GM12875 (cell line): ENCODE data around the gene AOX1.

Experiments used
- H3K4me3 ChIP-seq: one replicate; pipeline ENCODE4 v1.5.1; 2011; ENCODE audit warnings: low read depth, low read length, control low read depth
- CTCF ChIP-seq: IDR thresholded peaks from 2 replicates; pipeline ENCODE4 v1.5.1; 2011; ENCODE audit warnings: low read depth, mild to moderate bottlenecking, control low read depth, inconsistent platforms, low read length, moderate library complexity, borderline replicate concordance; ENCODE audit not compliant: insufficient read depth

AOX1 gene

DNA sequence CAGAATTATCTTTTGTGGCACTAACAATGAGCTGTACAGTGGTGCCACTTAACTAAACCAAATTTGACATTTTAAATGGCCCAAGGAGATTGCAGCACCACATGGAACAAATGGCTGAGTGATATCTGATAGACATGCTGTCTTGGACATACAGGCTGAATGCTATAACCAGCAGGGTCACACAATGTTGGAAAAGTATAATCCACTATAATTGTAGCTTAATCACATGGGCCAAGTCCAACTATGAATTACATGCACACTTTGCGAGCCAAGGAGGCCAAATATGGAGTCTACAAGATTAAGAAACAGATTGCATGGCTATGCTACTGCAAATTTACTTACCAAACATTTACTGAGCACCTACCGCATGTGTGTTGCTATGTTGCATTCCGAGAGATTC, 69.0 kb downstream of the AOX1 start:
- no peak overlapping the region for H3K4me3 ChIP-seq
- no peak for TF ChIP-seq CTCF

- H3K4me3 ChIP-seq: no peak overlapping the region
- no peak for TF ChIP-seq CTCF
Observed at GRCh38 chr2:200655918-200656580, 70.2 kb downstream of the AOX1 start.

GRCh38 chr2:200658278-200658864, 72.6 kb downstream of the AOX1 start:
- no peak for TF ChIP-seq CTCF
- H3K4me3 ChIP-seq: no peak overlapping the region

GRCh38 chr2:200659410-200659809, 73.6 kb downstream of the AOX1 start:
- no peak for TF ChIP-seq CTCF
- no peak overlapping the region for H3K4me3 ChIP-seq

DNA sequence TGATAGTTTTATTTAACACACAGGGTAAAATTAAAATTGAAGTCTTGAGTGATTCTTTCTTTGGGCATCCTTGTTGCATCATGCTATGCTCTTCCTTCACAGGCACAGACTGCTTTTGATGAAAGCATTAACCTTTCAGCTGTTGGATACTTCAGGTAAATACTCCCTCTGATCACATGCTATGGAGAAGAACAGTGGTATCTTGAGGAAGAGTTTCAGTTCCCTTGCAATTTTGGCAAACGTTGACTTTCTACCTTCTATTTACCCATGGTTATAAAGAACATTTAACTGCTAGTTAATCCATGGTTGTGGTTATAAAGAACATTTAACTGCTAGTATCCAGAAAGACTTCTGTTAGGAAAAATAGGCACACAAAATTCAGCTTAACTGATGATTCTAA, 75.7 kb downstream of the AOX1 start:
- no peak for TF ChIP-seq CTCF
- no peak overlapping the region for H3K4me3 ChIP-seq

DNA sequence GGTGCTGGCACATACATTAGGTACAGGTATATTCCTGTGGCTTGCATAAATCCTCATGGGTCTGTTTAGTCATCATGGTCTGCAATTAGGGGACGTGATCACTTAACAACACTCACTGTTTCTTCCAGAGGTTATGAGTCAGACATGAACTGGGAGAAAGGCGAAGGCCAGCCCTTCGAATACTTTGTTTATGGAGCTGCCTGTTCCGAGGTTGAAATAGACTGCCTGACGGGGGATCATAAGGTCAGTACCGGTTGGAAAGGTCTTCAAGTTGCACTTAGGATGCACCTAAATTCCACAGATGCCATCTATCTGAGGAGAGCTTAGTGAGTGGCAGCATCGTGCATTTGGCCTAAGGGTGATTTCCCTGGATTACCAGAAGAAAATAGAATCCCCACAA, 76.9 kb downstream of the AOX1 start:
- TF ChIP-seq CTCF: no peak
- no peak overlapping the region for H3K4me3 ChIP-seq
